Endothelial cell of umbilical vein (primary cell): ENCODE measurements around the gene KRT32. TPM values are rescaled to one million over a fixed set of nuclear protein-coding genes. Genes with fewer than 3 reads are reported as not detected.

Experiments used
- BruUV-seq: library from RNA; stranded (reverse); fragments of 400-500 nt; replicated peaks from 2 replicates; lab custom pipeline; 2021; lab: Mats Ljungman, UMichigan
- CTCF ChIA-PET: fragments of 300-600, 350-600 bp; sonication (Branson Sonifier 250); formaldehyde crosslinking; loops from one replicate; lab custom pipeline; 2021; ENCODE audit warnings: antibody characterized with exemption, inconsistent platforms; lab: Charles Lee
- POLR2A ChIA-PET: fragments of 300-600, 350-600 bp; sonication (Branson Sonifier 250); formaldehyde crosslinking; loops from one replicate; lab custom pipeline; 2021; ENCODE audit warnings: antibody characterized with exemption, inconsistent platforms; lab: Charles Lee
- DNase-seq: peaks from one replicate; pipeline ENCODE4 v3.0.0-alpha.2; 2011; ENCODE audit warnings: low read depth, low spot score
- FAIRE-seq: peaks from 2 replicates; lab custom pipeline; 2011; peaks lifted over from hg19 to GRCh38; lab: Jason Lieb, UNC
- H2AFZ ChIP-seq: 2 replicates; pipeline ENCODE4 v1.6.0; 2012; ENCODE audit warnings: low read depth, low read length, control low read depth, inconsistent platforms
- H3K27ac ChIP-seq: 2 replicates; pipeline ENCODE4 v1.5.1; 2011; ENCODE audit warnings: low read depth, mild to moderate bottlenecking, control low read depth, low read length, moderate library complexity; ENCODE audit not compliant: insufficient read depth
- H3K27me3 ChIP-seq, 2 experiments: 2 replicates each; pipeline versions ENCODE4 v1.6.0 to v1.6.1; 2011; ENCODE audit warnings: low read length in 2 of 2, mixed read lengths in 1 of 2; ENCODE audit not compliant: control insufficient read depth in 2 of 2, insufficient read depth in 2 of 2
- H3K36me3 ChIP-seq, 2 experiments: 2 replicates in 1 of 2; 3 replicates in 1 of 2; pipeline ENCODE4 v1.5.1; 2011; ENCODE audit warnings: low read length in 2 of 2, mild to moderate bottlenecking in 1 of 2, moderate library complexity in 1 of 2; ENCODE audit not compliant: control insufficient read depth in 2 of 2, insufficient read depth in 2 of 2; ENCODE audit errors: extremely low read depth in 1 of 2
- H3K4me1 ChIP-seq: 3 replicates; pipeline ENCODE4 v1.5.1; 2011; ENCODE audit warnings: mild to moderate bottlenecking, low read length; ENCODE audit not compliant: control insufficient read depth, insufficient read depth; ENCODE audit errors: extremely low read depth
- H3K4me2 ChIP-seq: 2 replicates; pipeline ENCODE4 v1.6.1; 2011; ENCODE audit warnings: low read length, control low read depth, mixed read lengths; ENCODE audit not compliant: insufficient read depth
- H3K4me3 ChIP-seq, 3 experiments: fragments of 200-600 bp in 1 of 3; sonication (generic), shearing (Covaris generic) in 1 of 3; replicated peaks in 1 of 3; 2 replicates each; pipeline ENCODE4 v1.5.1; 2011 to 2016; ENCODE audit warnings: control low read depth in 3 of 3, low read length in 3 of 3, mild to moderate bottlenecking in 2 of 3, inconsistent platforms in 1 of 3, low read depth in 1 of 3, moderate library complexity in 1 of 3; ENCODE audit not compliant: insufficient read depth in 1 of 3
- H3K79me2 ChIP-seq: 2 replicates; pipeline ENCODE4 v1.6.0; 2012; ENCODE audit warnings: low read length, inconsistent platforms; ENCODE audit not compliant: control insufficient read depth, insufficient read depth
- H3K9ac ChIP-seq: replicated peaks from 2 replicates; pipeline ENCODE3; 2011; ENCODE audit warnings: low read length, control low read depth; ENCODE audit not compliant: insufficient read depth; ENCODE audit errors: extremely low read depth
- H3K9me1 ChIP-seq: replicated peaks from 3 replicates; pipeline ENCODE4 v1.6.0; 2011; ENCODE audit warnings: mild to moderate bottlenecking, low read length; ENCODE audit not compliant: control insufficient read depth, insufficient read depth; ENCODE audit errors: extremely low read depth
- H3K9me3 ChIP-seq: replicated peaks from 2 replicates; pipeline ENCODE4 v1.5.1; 2012; ENCODE audit warnings: low read length, inconsistent platforms; ENCODE audit not compliant: control insufficient read depth, insufficient read depth
- H4K20me1 ChIP-seq: replicated peaks from 2 replicates; pipeline ENCODE3; 2011; ENCODE audit warnings: mild to moderate bottlenecking, low read length; ENCODE audit not compliant: control insufficient read depth, insufficient read depth; ENCODE audit errors: extremely low read depth
- EZH2 ChIP-seq: IDR thresholded peaks from 2 replicates; pipeline ENCODE4 v1.6.1; 2012; ENCODE audit warnings: borderline replicate concordance, low read depth, mild to moderate bottlenecking, moderate library complexity, low read length, inconsistent platforms; ENCODE audit not compliant: severe bottlenecking
- FOS ChIP-seq: IDR thresholded peaks from 2 replicates; pipeline ENCODE4 v1.6.1; 2011; ENCODE audit warnings: mild to moderate bottlenecking, low read length, moderate library complexity, borderline replicate concordance; ENCODE audit not compliant: insufficient read depth
- GATA2 ChIP-seq: IDR thresholded peaks from 2 replicates; pipeline ENCODE4 v1.7.0; 2011; ENCODE audit warnings: low read depth, mild to moderate bottlenecking, moderate library complexity, mixed read lengths, low read length; ENCODE audit not compliant: insufficient read length, insufficient read depth
- JUN ChIP-seq: IDR thresholded peaks from 2 replicates; pipeline ENCODE4 v1.6.1; 2011; ENCODE audit warnings: borderline replicate concordance, low read depth; ENCODE audit not compliant: insufficient read length, insufficient read depth
- MYC ChIP-seq: IDR thresholded peaks from one replicate; pipeline ENCODE4 v1.6.1; 2011; ENCODE audit warnings: mild to moderate bottlenecking, low read depth, low read length
- POLR2A ChIP-seq: IDR thresholded peaks from 2 replicates; pipeline ENCODE4 v1.6.1; 2012; ENCODE audit warnings: low read depth, mild to moderate bottlenecking, control low read depth, low read length
- POLR2AphosphoS5 ChIP-seq: IDR thresholded peaks from 2 replicates; pipeline ENCODE4 v1.6.1; 2012; ENCODE audit warnings: low read depth, mild to moderate bottlenecking, control low read depth, low read length, moderate library complexity; ENCODE audit not compliant: insufficient read depth
- dilution Hi-C: fragments of 300-500 bp; cut with MboI; formaldehyde crosslinking; loops from one replicate; pipeline ENCODE4 v1.15.0; 2019; ENCODE audit warnings: low sequenced_read_pairs; ENCODE audit not compliant: extremely low pct_ligation_motif_present
- intact Hi-C: fragments of 100-400 bp; cut with micrococcal nuclease; formaldehyde crosslinking; loops from one replicate; pipeline ENCODE4 v1.10.0; 2022
- polyA plus RNA-seq, 4 experiments: library from polyadenylated mRNA; depleted of rRNA in 3 of 4; stranded (reverse) in 3 of 4; unstranded in 1 of 4; fragments of >200 nt; gene quantifications; 2 replicates each; pipeline versions ENCODE4 v1.2.1 to v1.2.3, GENCODE V29; 2011 to 2012; ENCODE audit warnings: missing spikeins in 1 of 4
- total RNA-seq: library from RNA; stranded (reverse); gene quantifications from 2 replicates; pipeline ENCODE4 v1.2.3, GENCODE V29; 2021
- TF ChIP-seq, protein P1 (sequence below), 2 donors: IDR thresholded peaks; 1 replicate in 1 of 2; 2 replicates in 1 of 2; pipeline ENCODE4 v1.5.1; 2011; ENCODE audit warnings: low read length in 2 of 2, mild to moderate bottlenecking in 2 of 2, moderate library complexity in 2 of 2, control low read depth in 1 of 2, inconsistent platforms in 1 of 2, low read depth in 1 of 2; ENCODE audit not compliant: insufficient read depth in 1 of 2; ENCODE audit errors: extremely low read depth in 1 of 2
- TF ChIP-seq, protein P2 (sequence below): IDR thresholded peaks from 2 replicates; pipeline ENCODE4 v1.6.1; 2011; ENCODE audit not compliant: insufficient read depth, insufficient read length

KRT32 gene
- total and polyA plus RNA-seq, 2 donors (not counting 3 experiments of a cell fraction or from before 2014, with no cell fraction given) = not detected

DNA sequence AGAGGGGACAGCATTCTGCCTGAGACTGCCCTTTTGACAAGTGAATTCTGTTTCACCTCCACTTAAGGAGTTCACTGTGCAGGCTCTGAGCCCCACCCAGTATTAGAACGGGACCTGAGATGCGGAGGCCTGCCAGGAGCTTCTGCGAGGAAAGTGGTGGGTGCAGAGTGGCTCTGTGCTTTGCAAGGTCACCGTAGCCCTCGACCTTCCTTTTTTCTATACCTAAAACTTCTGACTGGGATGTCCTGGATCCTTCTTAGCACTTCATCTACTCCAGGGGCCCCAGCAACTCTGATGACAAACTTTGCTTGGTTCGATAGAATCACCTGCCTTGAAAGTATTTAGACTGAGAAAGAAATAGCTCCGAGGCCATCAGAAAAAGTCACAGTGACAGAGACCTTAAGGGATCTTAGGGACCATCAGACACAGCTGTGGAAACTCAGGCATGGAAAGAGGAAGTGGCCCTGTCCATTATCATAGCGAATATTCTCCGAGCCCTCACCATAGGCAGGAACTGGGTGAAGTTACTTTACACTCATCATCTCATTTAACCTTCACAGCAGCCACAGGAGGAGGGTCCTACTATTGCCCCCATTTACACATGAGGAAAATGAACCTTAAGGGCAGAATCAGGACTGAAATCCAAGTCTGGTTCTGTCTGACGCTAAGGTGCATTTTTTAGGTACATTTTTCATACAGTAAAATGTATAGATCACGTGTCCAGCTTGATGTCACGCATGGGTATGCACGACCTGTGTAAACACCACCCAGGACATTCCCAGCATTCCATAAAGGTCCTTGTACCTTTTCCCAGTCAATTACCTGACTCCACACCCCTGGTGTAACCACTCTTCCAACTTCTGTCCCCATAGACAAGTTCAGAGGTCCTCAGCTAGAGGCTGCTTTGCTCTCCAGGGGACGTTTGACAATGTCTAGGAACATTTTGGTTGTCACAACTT lies 38.9 kb upstream of the KRT32 start:
- BruUV-seq = no TSS peak

More for the DNA sequence above, 38.9 kb upstream of the KRT32 start:
- Histone ChIP-seq H3K27me3 (no peaks in the 10 kb centered on the region), H3K27ac (no peak overlapping the region), H3K9me1 (no peaks in the 10 kb centered on the region), H2AFZ (no peak overlapping the region), H3K9me3 (no peaks in the 10 kb centered on the region), H3K79me2 (no peaks in the 10 kb centered on the region), H3K9ac (no peak overlapping the region), H4K20me1 (no peaks in the 10 kb centered on the region), H3K4me1 (no peaks in the 10 kb centered on the region), H3K4me2 (no peak overlapping the region), H3K4me3 (no peak overlapping the region), H3K36me3 (no peaks in the 10 kb centered on the region)
- no peak for FAIRE-seq
- no peak for TF ChIP-seq GATA2
- no peak for TF ChIP-seq JUN
- TF ChIP-seq, protein P1, sequence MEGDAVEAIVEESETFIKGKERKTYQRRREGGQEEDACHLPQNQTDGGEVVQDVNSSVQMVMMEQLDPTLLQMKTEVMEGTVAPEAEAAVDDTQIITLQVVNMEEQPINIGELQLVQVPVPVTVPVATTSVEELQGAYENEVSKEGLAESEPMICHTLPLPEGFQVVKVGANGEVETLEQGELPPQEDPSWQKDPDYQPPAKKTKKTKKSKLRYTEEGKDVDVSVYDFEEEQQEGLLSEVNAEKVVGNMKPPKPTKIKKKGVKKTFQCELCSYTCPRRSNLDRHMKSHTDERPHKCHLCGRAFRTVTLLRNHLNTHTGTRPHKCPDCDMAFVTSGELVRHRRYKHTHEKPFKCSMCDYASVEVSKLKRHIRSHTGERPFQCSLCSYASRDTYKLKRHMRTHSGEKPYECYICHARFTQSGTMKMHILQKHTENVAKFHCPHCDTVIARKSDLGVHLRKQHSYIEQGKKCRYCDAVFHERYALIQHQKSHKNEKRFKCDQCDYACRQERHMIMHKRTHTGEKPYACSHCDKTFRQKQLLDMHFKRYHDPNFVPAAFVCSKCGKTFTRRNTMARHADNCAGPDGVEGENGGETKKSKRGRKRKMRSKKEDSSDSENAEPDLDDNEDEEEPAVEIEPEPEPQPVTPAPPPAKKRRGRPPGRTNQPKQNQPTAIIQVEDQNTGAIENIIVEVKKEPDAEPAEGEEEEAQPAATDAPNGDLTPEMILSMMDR (IDR thresholded peaks at IDR 0.05; ENCODE audit: extremely low read depth in 1 of 2, insufficient read depth in 1 of 2, low read depth in 1 of 2, low read length in 2 of 2) = no peak
- no peak for TF ChIP-seq POLR2A
- no peak for TF ChIP-seq POLR2AphosphoS5
- no peak for TF ChIP-seq FOS
- TF ChIP-seq, protein P2, sequence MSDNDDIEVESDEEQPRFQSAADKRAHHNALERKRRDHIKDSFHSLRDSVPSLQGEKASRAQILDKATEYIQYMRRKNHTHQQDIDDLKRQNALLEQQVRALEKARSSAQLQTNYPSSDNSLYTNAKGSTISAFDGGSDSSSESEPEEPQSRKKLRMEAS = no peak
- TF ChIP-seq EZH2 = no peak
- TF ChIP-seq MYC = no peak
- dilution Hi-C loops (no loop called here), intact Hi-C loops (no loop called here)
- ChIA-PET CTCF (interaction anchor here (1.5 to 6.3 kb wide), 4 partner anchors 8 to 157 kb away, joined by 3 to 33 read pairs (median 4); no protein-coding TSS in a partner anchor), POLR2A (no interaction called here)
- no peak for DNase-seq
